ENCODE measurements around the gene IFT172.

IFT172 gene

GRCh38 chr2:27531983-27532382, 42.4 kb upstream of the IFT172 start:
- no peaks in the 10 kb centered on the region for H3K4me1 ChIP-seq (ENCODE audit: insufficient read depth, low read length)
- no peaks in the 10 kb centered on the region for H3K79me2 ChIP-seq (ENCODE audit: insufficient read depth, low read length)
- H3K9me3 ChIP-seq (ENCODE audit: insufficient read depth, low read length, severe bottlenecking), result no peaks in the 10 kb centered on the region
- no peak overlapping the region for H2AFZ ChIP-seq (ENCODE audit: low read depth, low read length)
- TF ChIP-seq CTCF (IDR thresholded peaks at IDR 0.05; ENCODE audit: borderline replicate concordance, extremely low read depth, low read length, poor library complexity, severe bottlenecking) (no peak), EZH2 (IDR thresholded peaks at IDR 0.05; ENCODE audit: borderline replicate concordance, low read depth, low read length, severe bottlenecking) (no peak)
- ATAC-seq (ENCODE audit: insufficient read depth, low read depth) (no peak), DNase-seq (no peak)
- H3K4me2 ChIP-seq (ENCODE audit: insufficient read depth, low read length), result no peak overlapping the region
- H3K27me3 ChIP-seq (ENCODE audit: insufficient read depth, low read length, poor library complexity), result peaks cover 9% of the 10 kb centered on the region
- H3K4me3 ChIP-seq (ENCODE audit: low read depth in 1 of 2, low read length in 2 of 2), result no peak overlapping the region
- no peak overlapping the region for H3K27ac ChIP-seq (ENCODE audit: low read length)
- no peaks in the 10 kb centered on the region for H4K20me1 ChIP-seq (ENCODE audit: insufficient read depth, low read length)
- H3K9ac ChIP-seq (ENCODE audit: low read depth, low read length), result no peak overlapping the region
- H3K36me3 ChIP-seq (ENCODE audit: insufficient read depth, low read length), result no peaks in the 10 kb centered on the region

DNA sequence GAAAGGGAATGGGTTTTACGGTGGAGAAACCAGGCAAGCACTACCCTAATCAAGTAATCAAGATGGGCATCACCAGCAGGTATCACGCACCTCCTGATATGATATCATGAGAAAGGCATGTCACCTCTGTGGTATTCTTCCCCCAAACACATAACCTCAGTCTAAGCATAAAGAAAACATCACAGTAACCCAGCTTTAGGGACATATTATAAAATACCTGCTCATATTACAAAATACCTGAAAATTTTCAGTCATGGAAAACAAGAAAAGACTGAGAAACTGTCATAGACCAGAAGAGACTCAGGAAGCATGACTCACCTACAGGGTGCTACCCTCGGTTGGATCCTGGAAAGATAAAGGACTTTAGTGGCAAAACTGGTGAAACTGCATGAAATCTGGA, 37.6 kb upstream of the IFT172 start:
- ATAC-seq (ENCODE audit: insufficient read depth, low read depth) (no peak), DNase-seq (no peak)

GRCh38 chr2:27522400-27522945, 32.9 kb upstream of the IFT172 start:
- TF ChIP-seq EZH2 (IDR thresholded peaks at IDR 0.05; ENCODE audit: borderline replicate concordance, low read depth, low read length, severe bottlenecking) (no peak), CTCF (IDR thresholded peaks at IDR 0.05; ENCODE audit: borderline replicate concordance, extremely low read depth, low read length, poor library complexity, severe bottlenecking) (no peak)
- Histone ChIP-seq H3K9ac (ENCODE audit: low read depth, low read length) (no peak overlapping the region), H3K79me2 (ENCODE audit: insufficient read depth, low read length) (no peaks in the 10 kb centered on the region), H3K4me3 (ENCODE audit: low read depth in 1 of 2, low read length in 2 of 2) (no peak overlapping the region), H3K4me1 (ENCODE audit: insufficient read depth, low read length) (no peaks in the 10 kb centered on the region), H3K9me3 (ENCODE audit: insufficient read depth, low read length, severe bottlenecking) (no peaks in the 10 kb centered on the region), H4K20me1 (ENCODE audit: insufficient read depth, low read length) (no peaks in the 10 kb centered on the region), H3K36me3 (ENCODE audit: insufficient read depth, low read length) (no peaks in the 10 kb centered on the region), H3K4me2 (ENCODE audit: insufficient read depth, low read length) (no peak overlapping the region), H3K27ac (ENCODE audit: low read length) (no peak overlapping the region), H2AFZ (ENCODE audit: low read depth, low read length) (no peak overlapping the region), H3K27me3 (ENCODE audit: insufficient read depth, low read length, poor library complexity) (peaks cover 6% of the 10 kb centered on the region)
- DNase-seq (no peak), ATAC-seq (ENCODE audit: insufficient read depth, low read depth) (no peak)

More for the DNA sequence above, 37.6 kb upstream of the IFT172 start:
- Histone ChIP-seq H3K9ac (ENCODE audit: low read depth, low read length) (no peak overlapping the region), H3K36me3 (ENCODE audit: insufficient read depth, low read length) (no peaks in the 10 kb centered on the region), H3K79me2 (ENCODE audit: insufficient read depth, low read length) (no peaks in the 10 kb centered on the region), H3K9me3 (ENCODE audit: insufficient read depth, low read length, severe bottlenecking) (no peaks in the 10 kb centered on the region), H2AFZ (ENCODE audit: low read depth, low read length) (no peak overlapping the region), H3K4me1 (ENCODE audit: insufficient read depth, low read length) (no peaks in the 10 kb centered on the region), H3K27ac (ENCODE audit: low read length) (no peak overlapping the region), H3K27me3 (ENCODE audit: insufficient read depth, low read length, poor library complexity) (peaks cover 3% of the 10 kb centered on the region), H3K4me2 (ENCODE audit: insufficient read depth, low read length) (no peak overlapping the region), H4K20me1 (ENCODE audit: insufficient read depth, low read length) (no peaks in the 10 kb centered on the region), H3K4me3 (ENCODE audit: low read depth in 1 of 2, low read length in 2 of 2) (no peak overlapping the region)
- TF ChIP-seq EZH2 (IDR thresholded peaks at IDR 0.05; ENCODE audit: borderline replicate concordance, low read depth, low read length, severe bottlenecking) (no peak), CTCF (IDR thresholded peaks at IDR 0.05; ENCODE audit: borderline replicate concordance, extremely low read depth, low read length, poor library complexity, severe bottlenecking) (no peak)

DNA sequence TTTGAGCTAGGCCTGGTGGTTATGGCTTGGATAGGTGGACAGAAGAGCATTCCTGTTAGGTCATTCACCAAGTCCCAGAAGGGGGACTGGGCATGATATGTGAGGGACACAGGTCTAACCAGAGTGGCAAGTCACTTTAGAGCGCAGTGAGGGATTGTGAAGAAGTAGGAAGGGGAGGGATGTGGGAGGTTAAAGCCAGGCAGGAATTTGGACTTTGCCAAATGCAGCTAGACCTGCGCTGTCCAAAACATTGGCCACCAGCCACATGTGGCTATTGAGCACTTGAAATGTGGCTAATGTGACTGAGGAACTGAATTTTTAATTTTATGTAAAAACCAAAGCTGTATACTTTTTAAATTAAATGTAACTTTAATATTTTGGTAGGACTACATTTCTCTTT, 30.8 kb upstream of the IFT172 start:
- ATAC-seq (ENCODE audit: insufficient read depth, low read depth) (no peak), DNase-seq (no peak)
- H2AFZ ChIP-seq (ENCODE audit: low read depth, low read length), result no peak overlapping the region
- no peak overlapping the region for H3K27ac ChIP-seq (ENCODE audit: low read length)
- H3K36me3 ChIP-seq (ENCODE audit: insufficient read depth, low read length), result no peaks in the 10 kb centered on the region
- TF ChIP-seq EZH2 (IDR thresholded peaks at IDR 0.05; ENCODE audit: borderline replicate concordance, low read depth, low read length, severe bottlenecking) (no peak), CTCF (IDR thresholded peaks at IDR 0.05; ENCODE audit: borderline replicate concordance, extremely low read depth, low read length, poor library complexity, severe bottlenecking) (no peak)
- H3K79me2 ChIP-seq (ENCODE audit: insufficient read depth, low read length), result no peaks in the 10 kb centered on the region
- no peaks in the 10 kb centered on the region for H3K4me1 ChIP-seq (ENCODE audit: insufficient read depth, low read length)
- H3K4me2 ChIP-seq (ENCODE audit: insufficient read depth, low read length), result no peak overlapping the region
- no peaks in the 10 kb centered on the region for H3K9me3 ChIP-seq (ENCODE audit: insufficient read depth, low read length, severe bottlenecking)
- no peaks in the 10 kb centered on the region for H4K20me1 ChIP-seq (ENCODE audit: insufficient read depth, low read length)
- H3K27me3 ChIP-seq (ENCODE audit: insufficient read depth, low read length, poor library complexity), result peaks cover 6% of the 10 kb centered on the region
- no peak overlapping the region for H3K4me3 ChIP-seq (ENCODE audit: low read depth in 1 of 2, low read length in 2 of 2)
- no peak overlapping the region for H3K9ac ChIP-seq (ENCODE audit: low read depth, low read length)

Data from DND-41 (cell line).